ENCODE results near the gene MARCHF3.
A peak's percentile ranks its signal among the peaks of the same experiment; 100 is the strongest.

The MARCHF3 gene

GRCh38 chr5:127030259-127031146, at the start of gene MARCHF3:
TSS of gene MARCHF3 (minus strand) at chr5:127030558. CDS start at chr5:126918171, 112,387 bp downstream.
- DNase-seq (ENCODE audit: extremely low read depth, insufficient read length) = peak; percentile 99
- no peaks in the 10 kb centered on the region for H3K36me3 ChIP-seq (ENCODE audit: control insufficient read depth, insufficient read depth, low read length)
- no peaks in the 10 kb centered on the region for H3K27me3 ChIP-seq (replicated peaks; ENCODE audit: control insufficient read depth, insufficient read depth, low read length)
- TF ChIP-seq, protein P1, sequence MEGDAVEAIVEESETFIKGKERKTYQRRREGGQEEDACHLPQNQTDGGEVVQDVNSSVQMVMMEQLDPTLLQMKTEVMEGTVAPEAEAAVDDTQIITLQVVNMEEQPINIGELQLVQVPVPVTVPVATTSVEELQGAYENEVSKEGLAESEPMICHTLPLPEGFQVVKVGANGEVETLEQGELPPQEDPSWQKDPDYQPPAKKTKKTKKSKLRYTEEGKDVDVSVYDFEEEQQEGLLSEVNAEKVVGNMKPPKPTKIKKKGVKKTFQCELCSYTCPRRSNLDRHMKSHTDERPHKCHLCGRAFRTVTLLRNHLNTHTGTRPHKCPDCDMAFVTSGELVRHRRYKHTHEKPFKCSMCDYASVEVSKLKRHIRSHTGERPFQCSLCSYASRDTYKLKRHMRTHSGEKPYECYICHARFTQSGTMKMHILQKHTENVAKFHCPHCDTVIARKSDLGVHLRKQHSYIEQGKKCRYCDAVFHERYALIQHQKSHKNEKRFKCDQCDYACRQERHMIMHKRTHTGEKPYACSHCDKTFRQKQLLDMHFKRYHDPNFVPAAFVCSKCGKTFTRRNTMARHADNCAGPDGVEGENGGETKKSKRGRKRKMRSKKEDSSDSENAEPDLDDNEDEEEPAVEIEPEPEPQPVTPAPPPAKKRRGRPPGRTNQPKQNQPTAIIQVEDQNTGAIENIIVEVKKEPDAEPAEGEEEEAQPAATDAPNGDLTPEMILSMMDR (IDR thresholded peaks at IDR 0.05; ENCODE audit: insufficient read depth, low read length, poor library complexity, severe bottlenecking) = peak; percentile 35
- H3K4me3 ChIP-seq (replicated peaks; ENCODE audit: low read depth, low read length) = peak within 1 kb of the TSS; percentile 89

GRCh38 chr5:127079994-127080491, 49.7 kb upstream of the MARCHF3 start:
- DNase-seq (ENCODE audit: extremely low read depth, insufficient read length) = no peak
- H3K27me3 ChIP-seq (replicated peaks; ENCODE audit: control insufficient read depth, insufficient read depth, low read length) = no peaks in the 10 kb centered on the region
- H3K36me3 ChIP-seq (ENCODE audit: control insufficient read depth, insufficient read depth, low read length) = no peaks in the 10 kb centered on the region
- TF ChIP-seq, protein P1 (IDR thresholded peaks at IDR 0.05; ENCODE audit: insufficient read depth, low read length, poor library complexity, severe bottlenecking) = no peak
- H3K4me3 ChIP-seq (replicated peaks; ENCODE audit: low read depth, low read length) = no peak overlapping the region

DNA sequence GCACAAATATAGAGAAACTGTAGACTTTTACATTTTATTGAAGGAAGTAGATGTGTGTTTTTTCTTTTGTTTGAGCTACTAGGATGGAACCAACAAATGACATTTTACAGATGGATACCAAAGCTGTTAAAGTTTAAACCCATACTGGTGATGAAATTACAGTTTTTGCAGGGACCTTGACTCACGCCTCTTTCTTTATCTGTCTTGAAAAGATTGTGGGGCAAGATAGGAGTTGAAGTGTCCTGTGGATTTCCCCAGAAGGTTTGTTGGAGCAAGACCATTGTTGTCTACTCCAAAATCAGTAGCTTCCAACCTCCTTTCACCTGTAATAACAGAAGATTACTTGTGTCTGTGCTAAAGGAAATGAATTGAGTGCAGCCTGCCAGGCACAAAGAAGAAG, 47.0 kb upstream of the MARCHF3 start:
- Histone ChIP-seq H3K36me3 (ENCODE audit: control insufficient read depth, insufficient read depth, low read length) (no peaks in the 10 kb centered on the region), H3K4me3 (replicated peaks; ENCODE audit: low read depth, low read length) (no peak overlapping the region), H3K27me3 (replicated peaks; ENCODE audit: control insufficient read depth, insufficient read depth, low read length) (no peaks in the 10 kb centered on the region)
- TF ChIP-seq, protein P1 (IDR thresholded peaks at IDR 0.05; ENCODE audit: insufficient read depth, low read length, poor library complexity, severe bottlenecking) = no peak
- no peak for DNase-seq (ENCODE audit: extremely low read depth, insufficient read length)

GRCh38 chr5:127076315-127077129, 46.2 kb upstream of the MARCHF3 start:
- DNase-seq (ENCODE audit: extremely low read depth, insufficient read length) = no peak
- Histone ChIP-seq H3K27me3 (replicated peaks; ENCODE audit: control insufficient read depth, insufficient read depth, low read length) (no peaks in the 10 kb centered on the region), H3K36me3 (ENCODE audit: control insufficient read depth, insufficient read depth, low read length) (no peaks in the 10 kb centered on the region), H3K4me3 (replicated peaks; ENCODE audit: low read depth, low read length) (no peak overlapping the region)
- TF ChIP-seq, protein P1 (IDR thresholded peaks at IDR 0.05; ENCODE audit: insufficient read depth, low read length, poor library complexity, severe bottlenecking) = no peak

GRCh38 chr5:127074466-127074865, 44.1 kb upstream of the MARCHF3 start:
- Histone ChIP-seq H3K4me3 (replicated peaks; ENCODE audit: low read depth, low read length) (no peak overlapping the region), H3K36me3 (ENCODE audit: control insufficient read depth, insufficient read depth, low read length) (no peaks in the 10 kb centered on the region), H3K27me3 (replicated peaks; ENCODE audit: control insufficient read depth, insufficient read depth, low read length) (no peaks in the 10 kb centered on the region)
- no peak for DNase-seq (ENCODE audit: extremely low read depth, insufficient read length)
- TF ChIP-seq, protein P1 (IDR thresholded peaks at IDR 0.05; ENCODE audit: insufficient read depth, low read length, poor library complexity, severe bottlenecking) = no peak

All from GM06990 (cell line).